PC-3 (cell line): Measurements from ENCODE around the gene PHPT1. TPM values are rescaled to one million over a fixed set of nuclear protein-coding genes. Genes with fewer than 3 reads are reported as not detected.
A peak's percentile ranks its signal among the peaks of the same experiment; 100 is the strongest.

ENCODE experiments used
- ATAC-seq: fragments of 200-7000 bp; cut with Tn5 transposase; 2 replicates; pipeline ENCODE4 v1.9.1; 2020; ENCODE audit warnings: mild to moderate bottlenecking, moderate library complexity
- BruUV-seq: library from RNA; stranded (reverse); fragments of 400-500 nt; replicated peaks from 2 replicates; lab custom pipeline; 2021; lab: Mats Ljungman, UMichigan
- CTCF ChIA-PET: fragments of 300-600 bp; sonication (Branson Sonifier 250); formaldehyde crosslinking; loops from one replicate; lab custom pipeline; 2022; ENCODE audit warnings: antibody characterized with exemption; lab: Charles Lee
- POLR2A ChIA-PET: fragments of 300-600 bp; sonication (Branson Sonifier 250); formaldehyde crosslinking; loops from one replicate; lab custom pipeline; 2022; ENCODE audit warnings: antibody characterized with exemption; ENCODE audit not compliant: unreplicated experiment; lab: Charles Lee
- DNase-seq: peaks from one replicate; pipeline ENCODE4 v3.0.0-alpha.2; 2015
- H2AFZ ChIP-seq: fragments of 300-600 bp; sonication (generic); 2 replicates; pipeline ENCODE4 v1.6.0; 2016; ENCODE audit warnings: antibody characterized with exemption, low read length
- H3F3A ChIP-seq: fragments of 300-600 bp; sonication (generic); one replicate; pipeline ENCODE4 v1.6.0; 2017; ENCODE audit warnings: antibody characterized with exemption, low read length, control low read depth, mild to moderate bottlenecking; ENCODE audit not compliant: unreplicated experiment
- H3K27ac ChIP-seq: fragments of 300-600 bp; sonication (generic); 2 replicates; pipeline ENCODE4 v1.5.1; 2016; ENCODE audit warnings: mild to moderate bottlenecking, low read length
- H3K27me3 ChIP-seq: fragments of 300-600 bp; sonication (generic); 2 replicates; pipeline ENCODE4 v1.6.1; 2016; ENCODE audit warnings: low read length, mixed read lengths
- H3K36me3 ChIP-seq: fragments of 300-600 bp; sonication (generic); 2 replicates; pipeline ENCODE4 v1.6.1; 2016; ENCODE audit warnings: low read depth, mixed run types, low read length, mixed read lengths
- H3K4me1 ChIP-seq: fragments of 300-600 bp; sonication (generic); 2 replicates; pipeline ENCODE4 v1.5.1; 2016; ENCODE audit warnings: low read length; ENCODE audit not compliant: insufficient read depth
- H3K4me2 ChIP-seq: fragments of 300-600 bp; sonication (generic); 2 replicates; pipeline ENCODE4 v1.6.0; 2016; ENCODE audit warnings: low read length
- H3K4me3 ChIP-seq: fragments of 300-600 bp; sonication (generic); 2 replicates; pipeline ENCODE4 v1.5.1; 2016; ENCODE audit warnings: mild to moderate bottlenecking, low read length, mixed read lengths
- H3K79me2 ChIP-seq: fragments of 300-600 bp; sonication (generic); 2 replicates; pipeline ENCODE4 v1.6.1; 2017; ENCODE audit warnings: low read length, mixed read lengths
- H3K9ac ChIP-seq: fragments of 300-600 bp; sonication (generic); 2 replicates; pipeline ENCODE4 v1.6.0; 2016; ENCODE audit warnings: mild to moderate bottlenecking, low read length
- H3K9me2 ChIP-seq: fragments of 300-600 bp; sonication (generic); replicated peaks from 2 replicates; pipeline ENCODE4 v1.6.1; 2016; ENCODE audit warnings: mixed run types, low read length, mixed read lengths
- H3K9me3 ChIP-seq: fragments of 300-600 bp; sonication (generic); 2 replicates; pipeline ENCODE4 v1.6.1; 2016; ENCODE audit warnings: low read length, mixed read lengths
- H4K20me1 ChIP-seq: fragments of 300-600 bp; sonication (generic); 2 replicates; pipeline ENCODE4 v1.6.1; 2016; ENCODE audit warnings: low read length, mixed read lengths
- CTCF ChIP-seq: fragments of 300-600 bp; sonication (generic); conservative IDR thresholded peaks from 2 replicates; pipeline ENCODE4 v1.5.1; 2017; ENCODE audit warnings: antibody characterized with exemption, low read depth, mild to moderate bottlenecking, low read length
- EZH2 ChIP-seq: fragments of 300-600 bp; sonication (generic); IDR thresholded peaks from one replicate; pipeline ENCODE4 v1.6.1; 2017; ENCODE audit warnings: antibody characterized with exemption, mild to moderate bottlenecking, low read length; ENCODE audit not compliant: unreplicated experiment
- EZH2phosphoT487 ChIP-seq: fragments of 300-600 bp; sonication (generic); IDR thresholded peaks from 2 replicates; pipeline ENCODE4 v1.6.1; 2018; ENCODE audit warnings: mild to moderate bottlenecking, antibody characterized with exemption, low read length, borderline replicate concordance
- intact Hi-C: fragments of 100-400 bp; cut with micrococcal nuclease; formaldehyde crosslinking; loops from 2 replicates; pipeline ENCODE4 v1.9.0; 2023
- total RNA-seq: library from RNA; depleted of rRNA; stranded (reverse); fragments of >200 nt; gene quantifications from 2 replicates; pipeline ENCODE4 v1.2.3, GENCODE V29; 2014

PHPT1 gene
- total RNA-seq, 1 experiment from 2014 or later, result 111 TPM

GRCh38 chr9:136858844-136859757 lies 9.9 kb downstream of the PHPT1 start:
- TF ChIP-seq EZH2 (no peak), EZH2phosphoT487 (no peak), CTCF (no peak)
- H3K9ac ChIP-seq, result no peak overlapping the region
- H2AFZ ChIP-seq, result no peak overlapping the region
- no peaks in the 10 kb centered on the region for H4K20me1 ChIP-seq
- no peaks in the 10 kb centered on the region for H3K9me2 ChIP-seq
- H3K9me3 ChIP-seq, result no peaks in the 10 kb centered on the region
- BruUV-seq, result no TSS peak
- ATAC-seq (peak; percentile 28), DNase-seq (peak; percentile 36)
- H3K27ac ChIP-seq, result no peak overlapping the region
- CTCF ChIA-PET, result no interaction called here
- H3F3A ChIP-seq, result no peaks in the 10 kb centered on the region
- no peaks in the 10 kb centered on the region for H3K27me3 ChIP-seq
- H3K4me3 ChIP-seq, result no peak overlapping the region
- POLR2A ChIA-PET, result no interaction called here
- peaks cover 7% of the 10 kb centered on the region for H3K79me2 ChIP-seq
- H3K4me2 ChIP-seq, result no peak overlapping the region
- H3K36me3 ChIP-seq, result peaks cover 14% of the 10 kb centered on the region
- intact Hi-C loops, result no loop called here
- H3K4me1 ChIP-seq, result no peaks in the 10 kb centered on the region

- no peak for DNase-seq
- TF ChIP-seq EZH2phosphoT487 (no peak), EZH2 (no peak), CTCF (no peak)
- H3K27me3 ChIP-seq, result no peaks in the 10 kb centered on the region
- H3K9me3 ChIP-seq, result no peaks in the 10 kb centered on the region
- peaks cover 15% of the 10 kb centered on the region for H3K36me3 ChIP-seq
- no peak for ATAC-seq
- no peak overlapping the region for H3K4me3 ChIP-seq
- peaks cover 4% of the 10 kb centered on the region; the same call in 1 of the 2 replicates for H4K20me1 ChIP-seq
- no TSS peak for BruUV-seq
- H3K9me2 ChIP-seq, result no peaks in the 10 kb centered on the region
- POLR2A ChIA-PET, result no interaction called here
- CTCF ChIA-PET, result no interaction called here
- no peak overlapping the region for H3K9ac ChIP-seq
- H3F3A ChIP-seq, result no peaks in the 10 kb centered on the region
- no peak overlapping the region for H3K4me2 ChIP-seq
- H2AFZ ChIP-seq, result no peak overlapping the region
- no peak overlapping the region for H3K27ac ChIP-seq
- H3K4me1 ChIP-seq, result 0 out of 2 replicates have a peak, but pooled peaks cover 5% of the 10 kb centered on the region
- H3K79me2 ChIP-seq, result peaks cover 21% of the 10 kb centered on the region
- intact Hi-C loops, result no loop called here
These were observed 11.3 kb downstream of the PHPT1 start for GRCh38 chr9:136860529-136860928.
